GM19025 (cell line): Measurements from ENCODE around the gene NELL1.

Source experiments
- ATAC-seq: cut with Tn5 transposase; IDR thresholded peaks from one replicate; pipeline ENCODE4 v1.9.1; 2021; ENCODE audit warnings: mild to moderate bottlenecking, low read depth, moderate library complexity; ENCODE audit not compliant: unreplicated experiment

Gene NELL1

DNA sequence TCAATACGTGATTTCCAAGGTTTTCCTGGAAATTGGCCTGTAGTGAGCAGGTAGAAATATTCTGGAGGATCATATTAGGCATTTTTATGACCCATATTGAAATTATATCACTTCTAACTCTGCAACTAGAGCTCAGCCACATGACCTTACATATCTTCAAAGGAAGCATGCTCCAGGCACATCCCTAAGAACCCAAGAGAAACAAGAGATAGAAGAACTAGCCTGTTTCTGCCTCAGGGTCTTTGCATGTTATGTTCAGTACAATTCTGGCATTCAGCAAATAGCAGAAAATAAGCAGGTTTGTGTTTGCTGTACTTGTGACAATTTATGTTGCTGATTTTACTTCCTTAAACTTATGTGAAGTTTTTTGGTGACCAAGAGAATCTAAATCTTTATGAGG, 859.8 kb downstream of the NELL1 start:
- ATAC-seq = no peak

DNA sequence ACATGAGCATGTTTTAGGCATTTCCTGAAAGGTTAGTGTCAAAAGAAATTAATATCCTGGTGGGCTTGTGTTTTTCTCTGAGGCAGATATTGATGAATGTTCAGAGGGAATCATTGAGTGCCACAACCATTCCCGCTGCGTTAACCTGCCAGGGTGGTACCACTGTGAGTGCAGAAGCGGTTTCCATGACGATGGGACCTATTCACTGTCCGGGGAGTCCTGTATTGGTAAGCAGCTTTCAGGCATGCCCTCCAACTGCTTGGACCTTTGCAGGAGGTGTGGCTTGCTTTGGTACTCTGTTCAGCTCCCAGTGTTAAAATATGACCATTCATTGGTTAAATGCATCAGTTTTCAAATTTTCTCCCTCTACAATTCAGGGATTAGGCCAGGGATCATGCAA, 864.9 kb downstream of the NELL1 start:
- no peak for ATAC-seq

DNA sequence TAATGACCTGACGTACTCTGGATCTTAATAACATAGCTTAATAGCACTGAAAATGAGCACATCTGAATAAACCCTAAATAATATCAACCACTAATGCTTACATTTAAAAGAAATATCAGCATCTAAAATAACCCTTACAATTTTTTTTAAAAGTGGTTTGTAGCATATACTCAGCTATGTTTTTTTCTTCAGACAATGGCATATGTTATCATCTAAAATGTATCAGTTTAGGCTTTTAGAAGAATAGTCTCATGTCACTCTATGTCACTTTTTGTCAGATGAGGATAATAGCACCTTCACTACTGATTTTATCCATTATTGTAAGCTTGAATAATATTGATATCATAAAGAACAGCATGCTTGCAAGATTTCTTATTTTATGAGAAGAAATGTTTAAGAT, 868.6 kb downstream of the NELL1 start:
- no peak for ATAC-seq

DNA sequence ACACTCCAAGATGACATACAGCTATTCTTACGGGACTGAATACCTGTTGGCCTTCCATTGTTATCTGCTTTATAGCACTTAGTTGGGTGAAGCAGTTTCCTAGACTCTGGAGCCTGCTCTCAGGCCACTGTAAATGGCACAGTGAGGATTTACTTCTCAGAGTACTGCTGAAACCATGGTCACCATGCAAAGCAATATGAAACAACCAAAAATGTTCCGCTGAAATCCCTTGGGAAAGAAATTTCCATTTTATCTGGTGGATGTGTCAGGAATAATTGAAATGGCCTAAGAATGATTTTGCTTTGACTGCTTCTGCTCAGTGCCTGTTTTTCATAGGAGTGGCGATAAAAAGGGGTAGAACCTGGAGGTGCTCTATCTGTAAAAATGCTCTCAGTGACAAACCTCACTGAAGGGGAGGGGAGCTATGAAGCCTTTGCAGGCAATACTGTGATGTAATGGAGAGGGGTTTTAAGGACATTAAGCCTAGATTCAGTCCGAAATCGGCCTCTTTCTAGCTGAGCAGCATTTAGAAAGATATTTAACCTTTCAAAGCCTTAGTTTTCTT, 871.9 kb downstream of the NELL1 start:
- ATAC-seq = no peak

DNA sequence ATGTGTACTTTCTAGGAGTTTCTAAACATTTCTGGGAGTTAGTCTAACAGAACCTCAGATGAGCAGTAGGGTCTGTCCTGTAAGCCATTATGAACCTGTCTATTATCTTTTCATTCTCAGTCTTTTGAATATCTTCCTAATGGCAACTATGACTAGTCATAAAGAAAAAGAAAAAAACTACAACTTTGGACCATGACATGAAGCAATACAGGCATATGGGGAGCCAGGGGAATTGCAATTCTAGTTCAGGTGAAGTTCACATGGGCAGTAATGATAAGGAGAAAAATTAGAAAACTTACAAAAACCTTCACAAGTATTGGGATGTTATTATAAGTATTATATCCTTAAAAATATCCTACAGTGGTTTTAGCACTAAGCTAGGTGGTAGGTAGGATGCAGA, 874.5 kb downstream of the NELL1 start:
- no peak for ATAC-seq

DNA sequence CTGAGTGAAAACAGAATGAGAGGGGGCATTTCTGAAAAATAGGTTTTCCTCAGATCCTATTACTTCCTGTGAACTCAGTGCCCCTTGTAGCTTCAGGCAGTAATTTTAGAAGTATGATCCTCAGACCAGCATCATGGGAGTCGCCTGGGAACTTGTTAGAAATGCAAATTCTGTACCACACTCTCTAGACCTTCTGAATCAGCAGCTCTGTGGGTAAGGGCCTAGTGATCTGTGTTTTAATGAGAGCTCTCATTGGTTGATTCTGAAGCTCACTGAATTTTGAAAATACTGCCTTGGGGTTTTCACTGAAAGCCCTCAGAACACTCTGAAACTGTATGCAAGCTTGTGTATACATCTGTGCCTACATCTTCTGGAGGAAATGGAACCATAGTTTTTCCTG, 876.3 kb downstream of the NELL1 start:
- ATAC-seq = no peak

DNA sequence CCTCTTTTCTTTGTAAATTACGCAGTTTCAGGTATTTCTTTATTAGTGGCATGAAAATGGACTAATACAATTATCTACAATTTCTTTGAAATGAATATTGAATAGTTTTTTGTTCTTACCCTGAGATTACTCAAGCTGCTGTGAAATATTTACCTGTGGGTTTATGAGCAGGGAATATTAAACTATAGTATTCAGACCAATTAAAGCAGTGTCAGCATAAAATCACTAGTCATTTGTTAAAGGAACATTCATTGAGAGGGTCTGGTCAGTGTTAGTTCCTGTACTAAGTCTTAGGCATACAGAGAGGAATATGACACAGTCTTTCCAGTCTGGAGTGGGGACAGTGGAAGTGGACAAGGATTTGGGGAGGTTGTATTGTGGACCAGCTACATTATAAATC, 877.3 kb downstream of the NELL1 start:
- no peak for ATAC-seq

DNA sequence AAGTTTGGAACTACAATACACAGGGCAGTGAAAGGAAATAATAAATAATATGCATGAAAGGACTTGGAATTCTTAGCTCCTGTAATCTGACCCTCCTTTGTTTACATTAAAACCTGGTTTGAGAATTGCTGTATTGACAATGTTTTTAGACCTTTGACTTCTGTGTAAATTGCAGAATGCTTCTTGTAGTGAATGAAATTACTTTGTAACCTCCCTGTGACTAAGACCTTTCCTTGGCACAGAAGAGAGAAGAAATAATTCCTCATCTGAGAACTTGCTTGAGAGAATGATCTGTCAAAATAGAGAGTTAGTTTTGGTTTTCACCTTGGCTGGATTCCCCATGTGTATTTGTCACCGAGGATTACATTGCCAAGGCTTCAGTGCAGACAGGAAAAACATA, 883.5 kb downstream of the NELL1 start:
- ATAC-seq = no peak

DNA sequence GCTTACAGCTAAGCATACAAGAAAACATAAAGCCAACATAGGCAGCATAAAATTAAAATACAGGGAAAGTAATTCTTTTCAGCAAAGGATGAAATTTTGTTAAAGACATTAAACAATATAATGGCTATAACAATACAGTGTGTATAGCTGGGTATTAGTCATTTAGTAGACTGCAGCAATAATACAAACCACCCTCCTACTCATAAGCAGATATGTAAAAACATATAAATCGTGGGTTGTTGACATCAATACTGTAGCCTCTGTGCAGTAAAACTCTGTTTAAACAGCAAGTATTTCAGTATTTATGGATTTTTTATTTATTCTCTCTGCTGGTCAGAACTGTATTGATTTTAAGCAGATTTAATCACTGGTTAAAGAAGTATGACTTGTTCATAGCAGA, 884.4 kb downstream of the NELL1 start:
- no peak for ATAC-seq

DNA sequence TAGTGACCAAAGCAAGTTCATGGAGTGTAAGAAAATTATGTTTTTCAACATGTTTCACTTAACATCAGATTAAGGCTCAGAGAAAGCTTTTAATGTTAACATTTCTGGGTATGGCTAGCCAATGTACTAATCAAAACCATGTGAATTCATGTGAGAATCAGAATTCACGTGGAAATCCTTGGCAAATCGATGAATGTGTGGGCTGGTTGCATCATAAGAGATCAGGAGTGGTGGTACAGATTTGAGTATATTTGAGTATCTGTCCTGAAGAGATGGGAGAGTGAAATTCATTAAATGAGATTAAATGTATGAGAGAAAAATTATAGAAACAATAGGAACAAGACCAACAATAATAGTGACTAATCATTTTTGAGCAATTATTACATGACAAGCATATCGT, 884.9 kb downstream of the NELL1 start:
- ATAC-seq = no peak

DNA sequence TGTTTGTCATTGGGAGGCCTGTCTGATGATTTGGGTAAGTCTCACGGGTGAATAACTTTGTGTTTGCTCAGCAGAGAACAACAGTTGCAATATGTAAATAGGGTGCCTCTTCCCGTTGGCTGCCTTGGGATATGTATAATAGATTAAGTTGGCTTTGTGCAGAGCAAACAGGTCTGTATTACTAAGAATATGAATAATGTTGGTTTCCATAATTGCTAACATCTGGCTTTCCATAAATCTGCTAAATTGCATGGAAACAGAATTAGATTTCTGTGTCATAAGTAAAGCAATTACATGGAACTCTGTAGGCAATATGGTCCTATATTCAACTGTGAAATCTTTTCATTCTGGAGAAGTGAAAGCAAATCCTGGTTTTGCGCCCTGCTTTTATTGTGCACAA, 887.5 kb downstream of the NELL1 start:
- ATAC-seq = no peak

DNA sequence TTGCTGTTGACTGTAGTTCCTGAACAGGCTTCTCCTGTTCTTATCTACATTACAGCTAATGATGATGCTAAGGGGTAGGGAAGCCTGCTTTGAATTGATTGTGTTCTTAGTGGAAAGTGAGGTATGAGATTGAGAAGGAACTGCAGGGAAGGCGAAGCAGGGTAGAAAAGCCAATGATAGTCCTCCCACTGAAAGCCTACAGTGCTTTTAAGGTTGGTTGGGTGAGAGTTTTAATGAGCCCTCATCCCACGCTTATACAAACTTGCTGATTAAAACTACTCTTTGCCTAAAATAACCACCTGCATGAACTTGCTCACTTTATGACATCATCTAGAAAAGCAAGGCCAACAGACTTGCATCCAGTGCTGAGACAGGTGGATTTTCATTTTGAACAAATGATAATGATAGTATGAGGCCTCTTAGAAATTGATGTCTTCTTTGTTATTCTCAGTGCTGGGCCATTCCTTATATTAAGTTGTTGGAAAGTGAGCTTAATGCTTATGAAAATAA, 891.1 kb downstream of the NELL1 start:
- no peak for ATAC-seq

DNA sequence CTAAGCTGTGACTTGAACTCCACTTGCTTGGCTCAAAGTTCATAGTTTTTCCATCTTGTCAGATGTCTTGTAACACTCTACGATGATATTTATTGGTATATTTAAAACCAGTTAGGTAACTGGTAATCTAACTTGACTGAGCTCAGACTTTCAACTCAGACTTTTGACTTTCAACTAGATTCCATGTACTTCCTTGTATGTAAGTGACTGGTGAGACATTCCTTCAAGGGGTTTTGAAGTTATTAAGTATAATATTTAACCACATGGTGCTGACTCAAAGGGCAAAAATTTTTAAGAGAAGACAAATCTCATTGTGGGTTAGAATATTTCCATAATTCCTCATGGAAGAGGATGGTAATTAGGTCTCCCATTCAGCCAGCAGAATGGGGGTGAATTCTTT, 892.2 kb downstream of the NELL1 start:
- ATAC-seq = no peak

DNA sequence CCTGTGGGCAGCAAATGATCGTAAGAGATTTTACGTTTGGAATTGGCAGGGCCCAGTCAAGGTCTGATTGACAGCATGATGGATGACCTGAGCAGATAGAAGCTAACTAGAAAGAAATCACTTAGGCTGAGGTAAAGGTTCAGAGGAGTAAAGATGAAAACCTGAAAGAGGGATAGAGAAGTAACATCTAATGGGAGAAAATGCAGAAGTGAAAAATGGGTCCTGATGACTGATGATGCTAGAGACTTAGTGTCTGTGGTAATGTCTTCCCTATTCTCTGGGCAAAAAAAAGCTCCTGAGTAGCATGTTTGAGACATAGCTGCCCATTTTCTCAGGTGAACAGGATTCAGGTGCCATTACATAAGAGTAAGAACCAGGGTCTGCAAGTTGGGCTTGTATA, 894.7 kb downstream of the NELL1 start:
- ATAC-seq = no peak

DNA sequence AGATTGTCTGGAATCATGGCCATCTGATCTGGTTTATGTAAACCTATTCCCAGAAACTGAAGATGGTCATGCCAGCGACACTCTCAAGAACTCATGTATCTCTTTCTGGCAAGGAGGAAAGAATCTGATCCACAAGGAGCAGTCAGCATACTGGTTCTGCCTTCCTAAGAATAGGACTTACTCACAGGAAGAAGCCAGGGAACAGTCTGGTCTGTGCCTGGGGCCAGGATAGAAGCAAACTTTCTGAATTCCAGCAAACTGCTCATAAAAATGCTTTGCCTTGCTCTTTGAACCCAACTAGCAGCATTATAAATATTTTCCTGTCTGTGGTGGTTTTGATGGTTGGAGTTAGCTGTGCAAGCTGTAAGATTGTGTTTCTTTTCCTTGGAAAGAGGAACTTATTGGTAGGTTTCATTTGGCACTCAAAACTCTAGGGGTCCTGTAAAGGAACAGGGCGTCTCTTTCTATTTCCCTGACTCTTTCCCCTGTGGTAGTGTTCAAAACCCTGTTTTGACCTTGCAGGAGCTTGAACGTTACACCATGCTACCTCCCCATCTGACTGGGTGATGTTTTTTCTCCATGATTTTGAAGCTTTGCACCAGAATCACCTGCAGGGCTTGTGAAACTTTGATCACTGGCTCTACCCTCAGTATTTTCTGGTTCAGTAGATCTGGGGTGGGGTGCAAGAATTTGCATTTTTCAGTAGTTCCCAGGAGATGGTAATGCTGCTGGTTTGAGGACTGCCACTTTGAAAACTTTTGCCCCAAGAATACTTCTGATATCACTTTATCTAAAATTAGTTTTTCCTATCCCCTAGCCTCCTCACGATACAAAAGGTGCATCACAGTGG, 895.7 kb downstream of the NELL1 start:
- ATAC-seq = no peak

DNA sequence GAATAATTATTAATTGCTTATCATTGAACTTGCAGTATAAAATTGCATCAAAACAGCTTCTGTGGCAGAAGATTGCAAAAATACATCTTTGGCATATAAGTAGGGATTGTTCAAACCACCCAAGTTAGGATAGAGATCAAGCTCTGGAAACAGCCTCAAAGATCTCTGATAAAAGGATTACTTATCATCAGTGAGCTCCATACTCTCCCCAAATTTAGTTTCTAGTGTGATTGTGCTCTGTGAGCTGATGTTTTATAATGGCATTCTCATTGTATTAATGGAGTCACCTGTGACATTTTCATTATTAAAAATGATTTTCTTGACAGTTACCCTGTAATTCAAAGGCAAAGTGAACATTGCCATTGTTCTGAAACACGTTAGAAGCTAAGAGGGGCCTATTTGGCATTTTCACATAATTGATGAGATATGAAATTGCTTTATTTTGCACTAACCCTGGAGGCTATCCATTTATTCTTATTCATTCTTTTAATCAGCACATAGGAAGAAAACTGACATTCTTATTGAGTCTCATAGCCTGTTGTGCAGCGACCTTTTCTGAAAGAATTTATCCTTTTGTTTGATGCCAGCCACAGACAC, 897.2 kb downstream of the NELL1 start:
- no peak for ATAC-seq

DNA sequence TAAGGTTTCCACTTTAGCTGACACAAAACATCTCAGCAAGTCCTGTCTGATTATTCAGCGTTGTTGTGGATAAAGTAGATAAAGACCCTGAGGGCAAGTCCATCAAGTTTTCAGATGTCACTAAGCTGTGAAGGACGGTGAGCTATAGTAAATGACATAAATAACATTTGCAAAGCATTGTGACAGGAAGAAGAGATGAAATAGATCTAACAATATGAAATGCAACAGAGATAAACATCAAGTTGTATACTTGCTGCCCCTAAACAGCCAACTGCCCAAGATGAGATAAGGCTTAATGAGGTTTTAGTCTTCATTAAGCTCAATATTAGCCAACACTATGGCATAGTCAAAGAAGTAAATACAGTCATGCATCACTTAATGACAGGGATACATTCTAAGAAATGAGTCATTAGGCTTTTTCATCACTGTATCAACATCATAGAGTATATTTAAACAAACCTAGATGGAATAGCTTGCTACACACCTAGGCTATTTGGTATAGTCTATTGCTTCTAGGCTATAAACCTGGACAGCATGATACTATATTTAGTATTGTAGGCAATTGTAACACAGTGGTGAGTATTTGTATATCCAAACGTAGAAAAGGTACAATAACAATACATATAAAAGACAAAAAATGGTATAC, 898.4 kb downstream of the NELL1 start:
- no peak for ATAC-seq

DNA sequence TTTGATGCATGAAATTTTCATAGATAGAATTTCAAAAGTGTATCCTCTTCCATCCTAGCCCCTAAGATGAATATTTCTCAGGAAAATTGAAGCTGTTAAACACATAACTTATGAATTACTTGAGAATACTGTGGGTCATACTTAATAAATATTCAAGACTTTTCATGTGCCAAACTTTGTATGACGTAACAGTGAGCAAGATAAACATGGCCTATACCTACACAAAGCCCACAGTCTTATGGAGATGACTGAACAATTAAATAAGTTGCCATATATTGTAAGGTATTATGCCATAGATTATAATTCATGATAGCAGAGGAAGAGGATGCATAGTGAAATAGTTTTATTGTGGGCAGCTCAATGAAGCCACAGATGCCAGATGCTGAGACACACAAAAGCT, 902.8 kb downstream of the NELL1 start:
- ATAC-seq = no peak

DNA sequence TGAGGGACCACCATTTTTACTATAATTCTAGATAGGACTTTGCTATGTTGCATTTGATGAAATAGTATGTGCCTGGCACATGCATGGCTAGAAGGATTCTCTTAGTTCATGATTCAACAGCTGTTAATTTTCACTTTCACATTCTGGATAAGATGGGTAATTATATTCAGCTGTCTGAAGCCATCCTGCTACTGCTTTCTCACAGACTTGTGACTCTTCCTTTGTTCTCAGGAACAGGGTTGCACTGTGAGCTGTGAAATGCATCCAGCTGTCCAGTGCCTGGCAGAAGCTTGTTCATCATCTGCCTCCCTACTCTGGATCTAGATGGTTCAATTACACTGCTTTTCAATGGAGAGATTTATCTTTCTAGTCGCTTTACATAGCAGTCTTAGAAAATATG, 913.4 kb downstream of the NELL1 start:
- no peak for ATAC-seq

DNA sequence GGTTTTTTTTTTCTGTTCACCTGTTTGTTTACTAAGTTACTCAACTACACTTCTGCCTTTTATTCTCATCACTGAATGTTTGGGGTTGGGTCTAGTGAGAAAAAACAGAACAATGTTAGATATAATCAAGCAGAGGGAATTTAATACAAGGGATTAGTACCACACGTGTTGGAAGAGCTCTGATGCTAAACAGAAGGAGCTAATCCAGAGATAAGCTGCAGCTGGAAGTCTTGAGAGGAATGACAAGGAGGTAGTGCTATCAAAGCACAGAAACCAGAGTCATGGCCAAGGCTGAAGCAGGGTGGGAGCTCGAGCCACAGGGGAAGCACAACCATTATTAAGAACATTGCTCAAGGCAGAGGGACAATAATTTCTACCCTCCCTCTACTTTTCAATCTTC, 919.4 kb downstream of the NELL1 start:
- no peak for ATAC-seq

DNA sequence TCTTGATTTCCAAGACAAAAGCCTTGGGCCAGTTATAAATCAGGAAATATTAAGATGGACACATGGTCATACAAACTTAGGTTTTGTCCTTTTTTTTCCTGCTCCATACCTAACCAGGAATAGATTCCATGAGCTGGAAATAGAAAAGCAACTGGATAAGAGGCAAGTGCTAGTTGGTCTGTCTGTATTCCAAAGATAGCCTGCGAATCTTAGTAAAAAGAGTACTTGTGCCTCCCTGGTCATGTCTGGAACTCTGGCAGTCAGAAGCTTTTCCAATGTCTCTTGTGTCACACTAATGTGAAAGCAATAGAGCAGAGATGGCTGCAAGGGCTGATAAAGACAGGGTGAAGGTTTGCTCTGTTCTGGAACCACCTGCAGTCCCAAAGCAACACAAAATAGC, 933.3 kb downstream of the NELL1 start:
- no peak for ATAC-seq
